ENCODE measurements around the gene CXCL17.

GRCh38 chr19:42468273-42468796, 25.6 kb upstream of the CXCL17 start:
- TF ChIP-seq CTCF (IDR thresholded peaks at IDR 0.05; ENCODE audit: insufficient read depth, low read depth, low read length) (no peak), EZH2 (IDR thresholded peaks at IDR 0.05; ENCODE audit: insufficient read depth, low read length) (no peak)
